RWPE2 (cell line): Measurements from ENCODE around the gene AQP1.

Experiments used
- ATAC-seq: fragments of 200-7000 bp; cut with Tn5 transposase; 3 replicates; pipeline ENCODE4 v1.9.1; 2021; ENCODE audit warnings: low read depth
- DNase-seq: peaks from one replicate; pipeline ENCODE4 v3.0.0-alpha.2; 2020; ENCODE audit warnings: low spot score
- H3K27ac ChIP-seq: fragments of 450-650 bp; 2 replicates; pipeline ENCODE4 v1.5.1; 2017; ENCODE audit warnings: mild to moderate bottlenecking; ENCODE audit not compliant: poor library complexity, severe bottlenecking
- H3K27me3 ChIP-seq: fragments of 250-450 bp; sonication (Bioruptor Pico); 2 replicates; pipeline ENCODE4 v1.5.1; 2021; ENCODE audit warnings: mild to moderate bottlenecking, moderate library complexity; ENCODE audit not compliant: insufficient read depth, poor library complexity, severe bottlenecking
- H3K36me3 ChIP-seq: fragments of 250-450 bp; sonication (Bioruptor Pico); 2 replicates; pipeline ENCODE4 v1.5.1; 2020; ENCODE audit warnings: low read depth, mild to moderate bottlenecking, moderate library complexity
- H3K4me1 ChIP-seq: fragments of 250-450 bp; sonication (Bioruptor Pico); 2 replicates; pipeline ENCODE4 v1.5.1; 2021; ENCODE audit warnings: mild to moderate bottlenecking, moderate library complexity; ENCODE audit not compliant: insufficient read depth, poor library complexity, severe bottlenecking
- H3K4me3 ChIP-seq: fragments of 250-450 bp; sonication (Bioruptor Pico); 2 replicates; pipeline ENCODE4 v1.5.1; 2021; ENCODE audit warnings: mild to moderate bottlenecking, moderate library complexity; ENCODE audit not compliant: severe bottlenecking
- H3K9me3 ChIP-seq: fragments of 250-450 bp; sonication (Bioruptor Pico); 2 replicates; pipeline ENCODE4 v1.5.1; 2021; ENCODE audit warnings: mild to moderate bottlenecking, moderate library complexity; ENCODE audit not compliant: severe bottlenecking
- TF ChIP-seq, protein P1 (sequence below): fragments of 450-650 bp; IDR thresholded peaks from one replicate; pipeline ENCODE4 v1.5.1; 2017; ENCODE audit warnings: mild to moderate bottlenecking, moderate library complexity; ENCODE audit not compliant: poor library complexity, severe bottlenecking

Gene AQP1

DNA sequence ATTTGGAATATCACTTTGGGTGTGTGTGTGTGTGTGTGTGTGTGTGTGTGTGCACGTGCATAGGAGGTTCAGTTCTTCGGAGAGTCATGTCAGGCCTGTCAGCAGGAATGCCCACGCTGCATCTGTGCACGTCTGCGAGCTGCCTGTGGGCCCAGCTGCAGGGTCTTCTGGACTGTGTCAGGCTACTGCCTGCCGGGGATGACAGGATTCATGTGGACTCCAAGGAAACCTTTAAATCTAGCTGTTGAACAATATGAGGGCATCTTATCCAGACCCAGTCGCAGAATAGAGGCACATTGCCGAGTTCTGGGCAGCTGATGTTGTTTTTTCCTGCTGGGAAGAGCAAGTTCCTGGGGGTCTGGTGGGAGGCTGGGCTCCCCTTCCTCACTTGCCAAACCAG lies 19.0 kb downstream of the AQP1 start:
- DNase-seq: no peak
- H3K4me3 ChIP-seq: no peak overlapping the region
- no peak overlapping the region for H3K27ac ChIP-seq
- no peaks in the 10 kb centered on the region for H3K4me1 ChIP-seq
- no peak for ATAC-seq
- no peaks in the 10 kb centered on the region for H3K9me3 ChIP-seq
- H3K36me3 ChIP-seq: no peaks in the 10 kb centered on the region
- no peaks in the 10 kb centered on the region for H3K27me3 ChIP-seq
- TF ChIP-seq, protein P1, sequence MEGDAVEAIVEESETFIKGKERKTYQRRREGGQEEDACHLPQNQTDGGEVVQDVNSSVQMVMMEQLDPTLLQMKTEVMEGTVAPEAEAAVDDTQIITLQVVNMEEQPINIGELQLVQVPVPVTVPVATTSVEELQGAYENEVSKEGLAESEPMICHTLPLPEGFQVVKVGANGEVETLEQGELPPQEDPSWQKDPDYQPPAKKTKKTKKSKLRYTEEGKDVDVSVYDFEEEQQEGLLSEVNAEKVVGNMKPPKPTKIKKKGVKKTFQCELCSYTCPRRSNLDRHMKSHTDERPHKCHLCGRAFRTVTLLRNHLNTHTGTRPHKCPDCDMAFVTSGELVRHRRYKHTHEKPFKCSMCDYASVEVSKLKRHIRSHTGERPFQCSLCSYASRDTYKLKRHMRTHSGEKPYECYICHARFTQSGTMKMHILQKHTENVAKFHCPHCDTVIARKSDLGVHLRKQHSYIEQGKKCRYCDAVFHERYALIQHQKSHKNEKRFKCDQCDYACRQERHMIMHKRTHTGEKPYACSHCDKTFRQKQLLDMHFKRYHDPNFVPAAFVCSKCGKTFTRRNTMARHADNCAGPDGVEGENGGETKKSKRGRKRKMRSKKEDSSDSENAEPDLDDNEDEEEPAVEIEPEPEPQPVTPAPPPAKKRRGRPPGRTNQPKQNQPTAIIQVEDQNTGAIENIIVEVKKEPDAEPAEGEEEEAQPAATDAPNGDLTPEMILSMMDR: no peak

DNA sequence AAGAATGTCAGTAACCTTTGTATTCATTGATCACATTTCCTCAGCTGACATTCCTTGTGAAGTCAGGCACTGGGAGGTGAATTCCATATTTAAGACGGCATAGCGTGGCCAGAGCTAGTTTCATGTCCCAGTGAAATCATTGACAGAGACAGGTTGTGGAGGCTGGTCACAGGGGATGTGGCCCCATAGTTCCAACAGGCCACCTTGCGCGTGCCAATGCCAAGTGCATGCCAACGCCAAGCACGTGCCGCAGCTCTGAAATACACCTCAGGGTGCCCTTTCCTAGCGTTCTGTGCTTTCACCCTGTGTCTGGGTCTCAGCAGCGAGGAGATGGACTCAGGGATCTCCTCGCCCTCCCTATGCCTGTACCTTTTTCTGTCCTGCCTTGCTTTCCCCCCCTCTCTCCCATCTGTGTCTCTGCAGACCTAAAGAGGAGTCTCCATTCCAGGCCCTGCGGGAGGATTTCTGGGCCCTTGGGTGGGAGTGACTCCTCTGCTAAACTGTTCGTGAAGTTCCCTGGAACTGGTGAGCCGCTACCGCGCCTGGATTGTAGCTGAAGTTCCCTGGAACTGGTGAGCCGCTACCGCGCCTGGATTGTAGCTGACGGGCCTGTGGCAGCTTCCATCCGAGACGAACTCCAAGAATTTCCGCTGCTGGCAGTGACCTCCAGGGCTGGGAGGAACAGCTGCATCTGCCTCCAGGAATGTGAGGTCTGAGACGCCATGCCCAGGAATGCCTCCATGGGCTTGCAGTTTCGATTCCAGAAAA lies 19.7 kb downstream of the AQP1 start:
- DNase-seq (no peak), ATAC-seq (no peak)
- no peaks in the 10 kb centered on the region for H3K9me3 ChIP-seq
- no peak overlapping the region for H3K4me3 ChIP-seq
- no peaks in the 10 kb centered on the region for H3K4me1 ChIP-seq
- no peaks in the 10 kb centered on the region for H3K27me3 ChIP-seq
- H3K27ac ChIP-seq: no peak overlapping the region
- no peaks in the 10 kb centered on the region for H3K36me3 ChIP-seq
- TF ChIP-seq, protein P1: no peak

DNA sequence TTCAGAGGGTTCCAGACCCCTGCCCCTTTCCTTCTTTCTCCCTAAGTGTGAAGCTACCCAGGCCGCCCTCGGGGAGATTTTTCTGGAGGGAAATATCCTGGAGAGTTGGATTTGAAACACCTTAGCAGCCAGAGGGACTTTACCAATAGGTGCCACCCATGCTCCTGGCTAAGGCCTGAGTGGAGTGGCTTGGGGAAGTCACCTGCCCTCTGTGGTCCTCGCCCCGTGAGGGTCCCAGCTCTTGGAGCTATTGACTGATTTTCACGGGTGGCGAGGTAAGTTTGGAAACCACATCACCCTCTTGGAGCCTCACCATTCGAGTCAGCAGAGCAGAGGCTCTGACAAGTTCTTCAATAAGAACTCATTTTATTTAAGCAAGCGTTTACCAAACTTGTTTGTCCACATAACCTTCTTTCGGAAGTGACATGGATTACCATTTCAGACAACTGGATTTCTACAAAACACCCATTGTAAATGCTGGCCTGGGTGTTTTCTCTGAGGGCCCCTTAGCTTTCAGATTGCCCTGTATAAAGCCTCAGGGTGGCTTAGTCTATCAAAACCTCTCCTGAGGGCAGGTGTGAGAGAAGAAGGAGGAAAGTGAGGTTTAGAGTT lies 20.4 kb downstream of the AQP1 start:
- TF ChIP-seq, protein P1: no peak
- Histone ChIP-seq H3K36me3 (no peaks in the 10 kb centered on the region), H3K4me1 (no peaks in the 10 kb centered on the region), H3K4me3 (no peak overlapping the region), H3K9me3 (no peaks in the 10 kb centered on the region), H3K27ac (no peak overlapping the region), H3K27me3 (no peaks in the 10 kb centered on the region)
- ATAC-seq: no peak
- DNase-seq: no peak

DNA sequence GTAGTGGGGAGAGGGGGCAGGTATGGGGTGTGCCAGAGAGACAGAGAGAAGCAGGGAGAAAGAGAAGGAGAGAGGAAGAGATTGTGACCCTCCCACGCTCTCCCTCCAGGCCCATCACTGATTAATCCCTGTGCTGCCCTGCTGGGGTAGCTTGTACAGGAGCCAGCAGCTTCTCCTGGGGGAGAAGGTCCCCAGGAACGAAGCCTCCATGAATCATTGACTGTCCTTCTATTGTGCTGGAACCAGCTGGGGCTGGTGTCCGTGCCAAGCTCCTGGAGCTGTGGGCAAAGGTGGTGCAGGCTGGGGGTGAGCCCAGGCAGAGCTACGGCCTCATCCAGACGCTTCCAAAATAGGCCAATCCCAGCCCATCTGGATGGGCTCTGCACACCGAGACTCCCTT lies 20.9 kb downstream of the AQP1 start:
- Histone ChIP-seq H3K27ac (no peak overlapping the region), H3K27me3 (no peaks in the 10 kb centered on the region), H3K36me3 (no peaks in the 10 kb centered on the region), H3K4me1 (no peaks in the 10 kb centered on the region), H3K9me3 (no peaks in the 10 kb centered on the region), H3K4me3 (no peak overlapping the region)
- TF ChIP-seq, protein P1: no peak
- ATAC-seq (no peak), DNase-seq (no peak)
